Aortic smooth muscle cell (primary cell): Measurements from ENCODE around the gene NPFFR1. TPM values are rescaled to one million over a fixed set of nuclear protein-coding genes. Genes with fewer than 3 reads are reported as not detected.

ENCODE experiments used
- total RNA-seq: library from RNA; depleted of rRNA; stranded (reverse); fragments of >200 nt; gene quantifications from 2 replicates; pipeline ENCODE4 v1.2.3, GENCODE V29; 2014

The NPFFR1 gene, protein sequence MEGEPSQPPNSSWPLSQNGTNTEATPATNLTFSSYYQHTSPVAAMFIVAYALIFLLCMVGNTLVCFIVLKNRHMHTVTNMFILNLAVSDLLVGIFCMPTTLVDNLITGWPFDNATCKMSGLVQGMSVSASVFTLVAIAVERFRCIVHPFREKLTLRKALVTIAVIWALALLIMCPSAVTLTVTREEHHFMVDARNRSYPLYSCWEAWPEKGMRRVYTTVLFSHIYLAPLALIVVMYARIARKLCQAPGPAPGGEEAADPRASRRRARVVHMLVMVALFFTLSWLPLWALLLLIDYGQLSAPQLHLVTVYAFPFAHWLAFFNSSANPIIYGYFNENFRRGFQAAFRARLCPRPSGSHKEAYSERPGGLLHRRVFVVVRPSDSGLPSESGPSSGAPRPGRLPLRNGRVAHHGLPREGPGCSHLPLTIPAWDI
- total RNA-seq = under 0.01 TPM in 1 of 2 replicates, not detected in the other

DNA sequence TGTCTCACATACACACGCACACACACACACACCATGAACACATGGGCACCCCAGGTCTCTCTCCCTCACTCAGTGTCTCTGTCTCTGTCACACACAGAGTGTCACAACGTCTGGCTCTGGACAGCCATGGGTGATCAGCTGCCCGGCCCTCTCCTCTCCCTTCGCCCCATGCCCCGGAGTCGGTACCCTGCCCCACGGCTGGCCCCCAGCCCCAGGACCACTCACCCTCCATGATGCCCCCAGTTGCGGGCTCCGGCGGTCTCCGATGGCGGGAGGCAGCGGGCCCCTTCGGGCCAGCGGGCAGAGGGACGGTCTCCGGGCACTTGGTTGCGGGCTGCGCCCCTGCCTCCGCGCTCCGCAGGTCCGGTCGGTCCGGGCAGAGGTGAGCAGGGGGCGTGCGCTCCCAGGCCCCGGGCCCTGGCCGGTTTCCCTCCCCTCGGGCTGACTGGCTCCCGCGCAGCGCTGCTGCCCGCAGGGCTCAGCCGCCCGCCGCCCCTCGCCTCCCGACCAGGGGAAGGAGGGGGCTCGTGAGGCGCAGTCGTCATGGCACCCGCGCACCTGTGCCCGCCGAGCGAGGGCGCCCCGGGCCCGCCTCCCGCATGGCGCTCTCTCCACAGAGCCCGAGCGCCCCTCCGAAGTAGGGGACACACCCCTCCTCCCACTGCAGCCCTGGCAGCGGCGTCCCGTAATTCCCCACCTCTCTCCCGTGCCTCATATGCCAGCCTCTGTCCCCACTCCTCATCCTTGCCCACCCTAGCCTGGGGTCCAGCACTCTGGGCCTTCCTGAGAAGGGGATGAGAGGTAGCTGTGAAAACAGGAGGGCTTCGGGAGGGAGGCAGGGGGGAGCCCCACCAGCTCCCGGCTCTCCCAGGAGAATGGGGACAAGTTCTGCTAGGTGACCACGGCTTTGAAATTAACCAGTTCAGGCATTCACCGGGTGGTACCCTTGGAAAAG is at the start of gene NPFFR1:
Gene NPFFR1, minus strand, starts transcription at position 560 of the 955 bp plus-strand sequence. Its CDS starts 328 bp downstream, at position 232.

DNA sequence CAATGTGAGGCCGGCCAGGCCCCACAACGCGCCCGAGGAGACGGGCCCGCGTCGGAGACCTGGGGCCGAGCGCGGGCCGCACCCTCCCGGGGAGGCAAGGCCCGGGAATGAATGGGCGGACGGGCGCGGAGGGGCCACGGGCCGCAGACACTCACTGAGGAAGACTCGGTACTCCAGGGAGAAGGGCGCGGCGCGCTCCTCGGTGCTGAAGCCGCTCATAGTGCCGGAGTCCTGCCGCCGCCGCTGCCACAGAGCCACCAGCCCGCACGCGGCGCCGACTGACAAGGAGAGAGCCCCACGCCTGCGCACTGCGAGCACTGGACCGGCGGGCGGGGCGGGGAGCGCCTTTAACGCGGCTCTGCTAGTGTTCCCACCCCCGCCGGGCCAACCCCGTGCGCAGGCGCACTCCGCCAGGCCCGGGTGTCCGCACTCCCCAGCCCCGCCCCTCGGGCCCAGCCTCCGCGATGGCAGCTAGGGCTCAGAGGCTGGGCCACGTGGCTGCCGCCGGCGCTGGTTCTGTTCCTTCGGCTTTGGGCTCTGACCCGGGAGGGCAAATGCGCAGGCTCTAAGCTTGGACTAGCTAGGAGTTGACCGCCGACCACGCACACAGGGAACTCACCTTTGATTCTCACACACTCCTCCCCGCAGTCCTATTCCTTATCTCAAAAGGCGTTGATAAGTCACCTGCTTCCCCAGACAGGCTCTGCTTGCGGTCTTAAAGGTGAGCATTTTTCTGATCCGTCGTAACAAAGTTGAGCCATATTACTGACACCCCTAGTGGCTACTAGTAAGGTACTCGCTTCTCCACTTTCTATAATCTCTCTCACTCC is 50.5 kb downstream of the NPFFR1 start, which contains the start of gene PPA1:
Gene PPA1, minus strand, starts transcription at position 321 of the 830 bp plus-strand sequence. Its CDS starts 102 bp downstream, at position 219.

Other genes starting within 250 kb of the NPFFR1 start
- gene MACROH2A2, start 231.2 kb downstream of the NPFFR1 start, total RNA-seq = 7.3 and 7.9 TPM in 2 replicates
- 8.9 and 9.2 TPM in 2 replicates for gene AIFM2, start 151.2 kb downstream of the NPFFR1 start, total RNA-seq
- 5.8 and 7.4 TPM in 2 replicates for gene TYSND1, start 137.3 kb downstream of the NPFFR1 start, total RNA-seq
- gene SAR1A, start 113.5 kb downstream of the NPFFR1 start, total RNA-seq = 241 and 292 TPM in 2 replicates
- 207 and 223 TPM in 2 replicates for gene PPA1, start 50.6 kb downstream of the NPFFR1 start, total RNA-seq
- gene LRRC20, start 98.6 kb upstream of the NPFFR1 start, total RNA-seq = 6.0 and 8.1 TPM in 2 replicates
- 27.1 and 33.4 TPM in 2 replicates for gene EIF4EBP2, start 120.1 kb upstream of the NPFFR1 start, total RNA-seq
- gene NODAL, start 157.7 kb upstream of the NPFFR1 start, total RNA-seq = not detected in 2 replicates
- 11.5 and 11.6 TPM in 2 replicates for gene PALD1, start 194.8 kb upstream of the NPFFR1 start, total RNA-seq